ENCODE data around the gene MEGF11. TPM values are rescaled to one million over a fixed set of nuclear protein-coding genes. Genes with fewer than 3 reads are reported as not detected.
"Not testable (repeated sequence)": the region's sequence is repeated elsewhere in the genome, so short reads cannot be mapped to it uniquely, and the experiment has no call there.

The MEGF11 gene
- total RNA-seq, 3 donors from 2014 or later, result not detected

DNA sequence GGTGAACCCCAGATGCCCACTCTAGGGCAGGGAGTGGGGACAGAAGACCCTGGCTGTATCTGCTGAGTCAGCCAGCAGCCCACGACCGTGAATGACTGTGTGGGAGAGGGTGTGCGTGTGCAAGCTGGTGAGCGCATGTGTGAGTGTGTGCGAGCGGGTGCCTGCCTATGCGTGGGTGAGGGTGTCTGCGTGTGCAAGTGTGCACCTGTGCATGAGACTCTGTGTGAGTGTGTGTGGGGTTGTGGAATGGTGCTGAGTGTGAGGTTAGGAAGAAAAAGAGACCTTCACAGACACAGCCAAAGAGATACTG lies 235.1 kb downstream of the MEGF11 start:
- ATAC-seq, result no peak
- H3K36me3 Mint-ChIP-seq (ENCODE audit: insufficient read depth), result no peaks in the 10 kb centered on the region
- H3K4me1 Mint-ChIP-seq (ENCODE audit: low read depth), result no peaks in the 10 kb centered on the region
- H3K27me3 Mint-ChIP-seq (ENCODE audit: low read depth), result peaks cover 16% of the 10 kb centered on the region
- no peak overlapping the region for H3K4me3 Mint-ChIP-seq
- H3K9me3 Mint-ChIP-seq, result peaks cover 4% of the 10 kb centered on the region
- no peak for DNase-seq

DNA sequence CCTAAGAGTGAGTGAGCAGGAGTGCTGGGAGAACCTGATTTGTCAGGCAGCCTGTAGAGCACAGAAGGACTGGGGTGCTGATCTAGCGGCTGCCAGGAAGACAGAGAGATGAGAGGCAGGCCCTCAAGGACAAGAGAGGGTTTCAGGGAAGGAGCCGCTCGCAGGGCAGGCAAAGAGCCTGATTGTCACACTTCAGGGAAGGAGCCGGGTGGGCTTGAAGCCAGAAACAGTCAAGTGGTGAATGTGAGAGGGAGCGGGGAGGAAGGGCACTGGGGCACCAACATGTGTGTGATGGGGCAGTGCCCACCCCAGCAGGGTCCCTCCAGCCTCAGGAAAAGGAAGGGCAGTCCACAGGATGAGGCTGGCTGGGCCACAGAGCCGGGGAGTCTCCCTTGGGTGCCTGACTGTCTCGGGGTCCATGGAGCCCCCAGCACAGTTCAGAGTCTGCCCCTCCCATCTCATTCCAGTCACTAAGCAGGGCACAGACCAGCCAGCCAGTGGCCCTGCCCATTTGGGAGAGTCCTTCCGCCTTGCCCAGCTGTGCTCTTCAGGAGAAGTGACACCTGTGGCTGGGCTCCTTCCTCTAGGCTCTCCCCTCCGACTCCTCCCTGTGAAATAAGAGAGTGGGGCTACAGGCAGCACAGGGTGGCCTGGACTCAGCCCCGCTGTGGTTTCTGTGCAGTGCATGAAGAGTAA lies 235.6 kb downstream of the MEGF11 start:
- DNase-seq (no peak), ATAC-seq (no peak)
- H3K4me3 Mint-ChIP-seq, result no peak overlapping the region
- H3K9me3 Mint-ChIP-seq, result peaks cover 4% of the 10 kb centered on the region
- H3K36me3 Mint-ChIP-seq (ENCODE audit: insufficient read depth), result no peaks in the 10 kb centered on the region
- H3K27me3 Mint-ChIP-seq (ENCODE audit: low read depth), result peaks cover 15% of the 10 kb centered on the region
- H3K4me1 Mint-ChIP-seq (ENCODE audit: low read depth), result no peaks in the 10 kb centered on the region

DNA sequence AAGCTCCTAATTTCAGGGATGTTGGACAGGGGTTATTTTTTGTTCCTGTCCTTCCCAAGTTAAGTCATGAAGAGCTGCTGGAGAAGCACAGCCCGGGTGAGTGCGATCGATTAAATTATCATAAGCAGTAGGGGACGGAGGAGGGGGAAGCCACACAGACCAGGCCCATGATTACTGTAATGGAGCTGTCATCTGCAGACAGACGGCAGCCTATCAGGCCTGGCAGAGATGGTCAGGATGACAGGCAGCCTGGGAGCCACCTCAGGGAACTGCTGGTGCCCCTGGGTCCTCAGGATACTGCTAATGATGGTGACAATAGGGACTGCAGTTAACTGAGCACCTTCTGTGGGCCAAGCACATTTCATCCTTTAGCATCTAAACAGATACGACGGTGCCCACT lies 236.6 kb downstream of the MEGF11 start:
- no peak overlapping the region for H3K4me3 Mint-ChIP-seq
- no peaks in the 10 kb centered on the region for H3K4me1 Mint-ChIP-seq (ENCODE audit: low read depth)
- ATAC-seq, result no peak
- H3K27me3 Mint-ChIP-seq (ENCODE audit: low read depth), result peaks cover 15% of the 10 kb centered on the region
- peaks cover 4% of the 10 kb centered on the region for H3K9me3 Mint-ChIP-seq
- no peak for DNase-seq
- no peaks in the 10 kb centered on the region for H3K36me3 Mint-ChIP-seq (ENCODE audit: insufficient read depth)

DNA sequence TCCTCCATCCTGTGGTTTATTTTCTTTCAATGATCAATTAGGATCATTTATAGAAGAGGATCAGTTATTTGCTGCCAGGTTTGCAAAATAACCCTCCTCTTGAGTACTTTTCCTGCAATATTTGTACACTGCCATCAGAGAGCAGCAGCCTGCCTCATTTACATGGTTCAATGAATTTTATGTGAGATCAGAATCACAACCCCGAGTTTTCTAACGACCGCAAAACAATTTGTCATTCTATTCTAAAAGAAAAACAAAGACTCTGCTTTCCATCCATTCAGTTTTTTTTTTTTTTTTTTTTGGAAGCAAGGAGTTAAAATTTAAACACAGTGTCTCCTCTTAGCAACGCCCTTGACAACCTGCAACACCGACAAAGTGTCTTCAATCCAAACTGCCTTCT lies 237.4 kb downstream of the MEGF11 start:
- Mint-ChIP-seq H3K9me3 (peaks cover 4% of the 10 kb centered on the region), H3K4me3 (no peak overlapping the region), H3K27me3 (ENCODE audit: low read depth) (peaks cover 13% of the 10 kb centered on the region), H3K4me1 (ENCODE audit: low read depth) (no peaks in the 10 kb centered on the region), H3K36me3 (ENCODE audit: insufficient read depth) (no peaks in the 10 kb centered on the region)
- DNase-seq (no peak), ATAC-seq (no peak)

DNA sequence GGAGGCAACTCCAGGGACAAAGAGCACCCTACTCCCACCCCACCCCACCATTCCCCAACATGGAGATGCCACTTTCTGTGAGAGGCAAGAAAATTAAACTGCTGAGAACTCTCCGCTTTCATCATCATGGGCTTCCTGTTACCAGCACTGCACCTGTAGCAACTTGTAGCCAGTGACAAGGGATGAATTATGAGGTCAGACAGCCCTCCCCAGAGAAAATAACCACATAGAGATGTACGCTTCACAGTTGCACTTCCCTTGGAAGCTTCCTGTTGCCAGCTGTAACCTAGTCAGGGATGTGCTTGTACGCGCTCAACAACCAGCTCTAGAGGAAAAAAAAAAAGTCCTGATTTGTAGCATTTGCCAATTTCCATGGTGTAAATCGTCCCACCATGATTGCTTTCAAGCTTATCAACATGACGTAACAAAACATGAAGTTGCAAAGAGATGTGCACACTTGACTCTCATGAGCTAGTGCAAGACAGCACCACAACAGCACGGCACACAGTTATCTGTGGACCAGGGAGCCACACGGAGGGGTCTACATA lies 238.8 kb downstream of the MEGF11 start:
- no peaks in the 10 kb centered on the region for H3K4me1 Mint-ChIP-seq (ENCODE audit: low read depth)
- no peak overlapping the region for H3K4me3 Mint-ChIP-seq
- DNase-seq, result no peak
- no peaks in the 10 kb centered on the region for H3K36me3 Mint-ChIP-seq (ENCODE audit: insufficient read depth)
- peaks cover 4% of the 10 kb centered on the region for H3K9me3 Mint-ChIP-seq
- no peak for ATAC-seq
- peaks cover 19% of the 10 kb centered on the region for H3K27me3 Mint-ChIP-seq (ENCODE audit: low read depth)

DNA sequence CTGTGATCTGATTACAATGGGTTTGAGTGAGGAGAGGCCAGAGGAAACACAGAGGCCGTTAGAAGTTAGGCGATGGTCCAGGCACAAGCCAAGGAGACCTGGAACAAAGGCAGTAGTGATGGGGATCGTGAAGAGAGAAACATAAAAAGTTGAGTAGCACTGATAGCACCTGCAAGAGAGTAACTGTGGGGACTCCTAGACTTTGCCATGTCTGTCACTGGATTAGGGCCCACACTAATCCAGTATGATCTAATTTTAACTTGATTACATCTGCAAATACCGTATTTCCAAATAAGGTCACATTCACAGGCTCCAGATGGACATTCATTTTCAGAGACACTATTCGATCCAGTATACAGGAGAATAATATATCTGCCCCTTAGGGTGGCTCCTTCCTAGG lies 239.5 kb downstream of the MEGF11 start:
- ATAC-seq (no peak), DNase-seq (no peak)
- no peak overlapping the region for H3K4me3 Mint-ChIP-seq
- peaks cover 4% of the 10 kb centered on the region for H3K9me3 Mint-ChIP-seq
- H3K36me3 Mint-ChIP-seq (ENCODE audit: insufficient read depth), result no peaks in the 10 kb centered on the region
- peaks cover 23% of the 10 kb centered on the region for H3K27me3 Mint-ChIP-seq (ENCODE audit: low read depth)
- H3K4me1 Mint-ChIP-seq (ENCODE audit: low read depth), result no peaks in the 10 kb centered on the region

DNA sequence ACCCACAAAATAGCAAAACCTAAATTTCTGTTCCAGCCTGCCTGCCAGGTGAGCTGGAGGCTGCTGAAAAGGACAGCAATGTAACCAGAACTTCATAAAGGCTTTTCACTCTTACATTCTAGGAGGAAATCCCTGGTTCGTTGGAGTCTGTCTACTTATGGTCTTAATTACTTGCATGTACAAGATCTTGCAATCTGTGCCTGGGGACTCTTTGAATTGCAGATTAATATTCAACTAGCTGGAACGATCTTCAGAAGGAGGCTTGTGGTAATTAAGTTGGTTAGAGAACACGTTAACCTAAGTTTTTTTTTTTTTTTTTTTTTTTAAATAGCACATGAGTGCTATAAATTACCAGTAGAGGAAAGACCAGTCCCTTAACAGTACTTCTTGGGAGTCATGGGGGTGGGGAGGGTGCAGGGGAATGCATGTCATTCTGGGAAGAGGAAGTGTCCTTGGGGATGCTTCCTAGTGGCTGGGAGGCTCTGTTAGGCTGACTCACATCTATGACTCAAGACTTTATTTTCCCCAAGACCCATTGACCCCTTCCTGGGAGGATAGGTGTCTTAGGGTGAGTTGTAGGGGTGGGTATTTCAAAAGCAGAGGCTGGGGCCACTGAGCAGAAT lies 244.5 kb downstream of the MEGF11 start:
- Mint-ChIP-seq H3K9me3 (no peaks in the 10 kb centered on the region), H3K4me1 (ENCODE audit: low read depth) (no peaks in the 10 kb centered on the region), H3K36me3 (ENCODE audit: insufficient read depth) (no peaks in the 10 kb centered on the region), H3K27me3 (ENCODE audit: low read depth) (peaks cover 32% of the 10 kb centered on the region), H3K4me3 (no peak overlapping the region)
- ATAC-seq (no peak), DNase-seq (no peak)

DNA sequence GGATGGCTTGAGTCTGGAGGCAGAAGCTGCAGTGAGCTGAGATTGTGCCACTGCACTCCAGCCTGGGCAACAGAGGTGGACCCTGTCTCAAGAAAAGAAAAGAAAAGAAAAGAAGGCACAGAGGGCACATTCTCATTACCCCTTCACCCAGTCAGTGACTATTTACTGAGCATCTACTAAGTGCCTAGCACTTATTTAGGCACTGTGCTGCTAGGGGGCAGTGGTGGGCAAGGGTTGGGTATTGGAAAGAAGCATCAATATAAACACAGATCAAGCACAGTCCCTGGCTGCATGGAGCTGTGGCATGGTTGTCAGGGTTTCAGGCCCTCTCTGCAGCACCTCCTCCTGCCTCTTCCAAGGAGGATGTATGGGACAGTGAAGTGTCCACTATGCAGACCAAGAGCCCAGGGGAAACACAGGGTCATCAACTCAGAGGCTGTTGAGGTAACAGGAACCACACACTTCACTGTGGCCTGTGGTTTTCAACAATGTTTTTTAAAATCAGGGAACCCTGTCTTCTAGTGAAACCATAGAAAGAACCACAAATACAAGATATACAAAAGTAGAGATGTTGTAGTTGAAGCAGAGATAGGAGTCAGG lies 245.8 kb downstream of the MEGF11 start:
- DNase-seq, result no peak
- H3K4me1 Mint-ChIP-seq (ENCODE audit: low read depth), result no peaks in the 10 kb centered on the region

DNA sequence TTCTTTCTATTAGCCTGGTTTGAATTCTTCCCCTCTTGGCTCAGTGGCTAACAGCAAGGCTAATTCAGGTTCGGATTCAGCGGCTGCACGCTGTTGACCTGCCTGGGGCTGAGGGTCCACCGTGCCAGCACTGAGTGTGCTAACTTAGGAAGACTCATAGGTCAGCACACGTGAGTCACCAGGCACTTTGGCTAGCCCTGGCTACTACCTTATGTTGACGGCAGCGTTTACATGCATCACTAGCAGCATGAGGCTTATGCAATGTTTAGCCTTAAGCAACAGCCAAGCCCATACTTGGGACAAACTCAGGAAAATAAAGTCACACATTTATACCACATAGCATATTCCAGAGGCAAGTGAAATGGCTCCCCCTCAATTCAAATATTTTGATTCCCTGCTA lies 246.6 kb downstream of the MEGF11 start:
- peaks cover 43% of the 10 kb centered on the region for H3K27me3 Mint-ChIP-seq (ENCODE audit: low read depth)
- no peaks in the 10 kb centered on the region for H3K4me1 Mint-ChIP-seq (ENCODE audit: low read depth)
- no peak overlapping the region for H3K4me3 Mint-ChIP-seq
- DNase-seq, result no peak
- no peaks in the 10 kb centered on the region for H3K36me3 Mint-ChIP-seq (ENCODE audit: insufficient read depth)
- ATAC-seq, result no peak
- peaks cover 3% of the 10 kb centered on the region for H3K9me3 Mint-ChIP-seq

More for the DNA sequence above, 245.8 kb downstream of the MEGF11 start:
- peaks cover 3% of the 10 kb centered on the region for H3K9me3 Mint-ChIP-seq
- H3K27me3 Mint-ChIP-seq (ENCODE audit: low read depth), result peaks cover 41% of the 10 kb centered on the region
- no peak for ATAC-seq
- H3K4me3 Mint-ChIP-seq, result no peak overlapping the region
- H3K36me3 Mint-ChIP-seq (ENCODE audit: insufficient read depth), result no peaks in the 10 kb centered on the region

DNA sequence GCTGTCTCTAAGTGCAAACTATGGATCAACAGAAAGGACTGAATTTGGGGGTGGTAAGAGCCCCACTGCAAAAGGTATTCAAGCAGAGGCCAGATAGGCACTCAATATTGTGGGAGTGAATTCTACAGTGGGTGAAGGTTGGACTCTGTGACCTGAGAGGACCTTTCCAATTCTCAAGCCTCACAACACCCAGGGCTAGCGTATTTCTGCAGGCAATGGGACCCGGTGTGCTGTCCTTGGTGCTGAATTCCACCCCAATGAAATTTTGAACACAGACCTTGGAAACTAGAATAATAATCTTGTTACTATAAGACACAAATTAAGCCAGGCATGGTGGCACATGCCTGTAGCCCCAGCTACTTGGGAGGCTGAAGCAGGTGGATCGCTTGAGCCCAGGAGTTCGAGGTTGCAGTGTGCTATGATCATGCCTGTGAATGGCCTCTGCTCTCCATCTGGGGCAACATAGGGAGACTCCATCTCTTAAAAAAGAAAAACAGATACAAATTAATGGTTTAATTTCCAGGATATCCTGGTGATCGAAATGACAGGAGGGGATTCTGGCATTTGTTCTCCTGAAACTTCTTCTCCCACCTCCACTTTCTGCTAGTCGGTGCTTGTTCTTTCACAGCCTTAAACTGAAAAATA lies 248.8 kb downstream of the MEGF11 start:
- Mint-ChIP-seq H3K27me3 (ENCODE audit: low read depth) (peaks cover 37% of the 10 kb centered on the region), H3K9me3 (peaks cover 3% of the 10 kb centered on the region), H3K36me3 (ENCODE audit: insufficient read depth) (no peaks in the 10 kb centered on the region), H3K4me3 (no peak overlapping the region), H3K4me1 (ENCODE audit: low read depth) (no peaks in the 10 kb centered on the region)
- DNase-seq (no peak), ATAC-seq (no peak)

DNA sequence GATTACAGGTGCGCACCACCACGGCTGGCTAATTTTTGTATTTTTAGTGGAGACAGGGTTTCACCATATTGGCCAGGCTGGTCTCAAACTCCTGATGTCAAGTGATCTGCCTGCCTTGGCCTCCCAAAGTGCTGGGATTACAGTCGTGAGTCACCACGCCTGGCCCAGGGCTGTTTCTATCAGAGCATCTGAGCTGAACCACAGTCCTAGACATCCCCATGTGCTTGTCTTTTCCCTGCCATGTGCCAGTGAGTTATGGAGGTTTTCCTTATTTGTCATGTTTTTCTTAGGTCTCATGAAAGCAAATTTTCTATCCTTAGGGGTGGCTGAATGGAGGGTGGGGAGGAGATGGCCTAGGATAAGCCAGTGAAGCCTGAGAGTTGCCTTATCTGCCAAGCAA lies 250.4 kb downstream of the MEGF11 start:
- not testable (repeated sequence) for ATAC-seq; DNase-seq; H3K4me1 Mint-ChIP-seq (ENCODE audit: low read depth); H3K4me3 Mint-ChIP-seq; H3K36me3 Mint-ChIP-seq (ENCODE audit: insufficient read depth); H3K9me3 Mint-ChIP-seq
- H3K27me3 Mint-ChIP-seq (ENCODE audit: low read depth), result peaks cover 33% of the 10 kb centered on the region

DNA sequence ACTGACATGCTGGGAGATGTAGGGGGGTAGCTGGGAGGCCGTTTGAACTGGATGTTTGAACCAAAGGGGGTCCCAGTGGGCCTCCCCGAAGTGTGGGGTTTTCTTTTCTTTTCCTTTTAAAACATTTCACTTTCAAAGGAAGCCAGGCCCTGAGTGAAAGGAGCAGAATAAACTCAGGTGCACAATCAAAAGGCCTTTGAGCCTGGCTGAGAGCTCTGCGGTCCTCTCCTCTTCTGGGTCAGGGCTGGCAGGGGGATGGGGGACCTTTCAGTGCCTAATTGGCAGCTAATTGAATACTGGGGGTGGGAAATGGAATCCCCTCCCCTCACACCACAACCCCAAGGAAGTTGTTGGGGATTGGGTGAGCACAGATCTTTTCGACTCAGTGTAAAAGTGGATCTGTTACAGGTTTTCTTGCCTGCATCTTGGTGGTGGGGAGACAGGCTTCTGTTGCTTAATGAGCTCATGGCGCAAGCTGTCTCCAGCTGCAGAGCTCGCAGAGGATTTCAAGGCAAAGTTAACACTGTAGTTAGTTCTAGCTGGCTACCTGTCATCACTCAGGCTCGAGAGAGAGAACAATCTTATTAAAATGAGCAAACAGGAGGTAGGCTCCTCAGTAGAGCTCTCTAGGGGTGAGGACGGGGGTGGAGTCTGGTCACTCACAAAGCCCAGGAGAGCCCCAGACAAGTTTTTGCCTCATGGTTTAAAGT lies 251.7 kb downstream of the MEGF11 start:
- Mint-ChIP-seq H3K36me3 (ENCODE audit: insufficient read depth) (no peaks in the 10 kb centered on the region), H3K4me1 (ENCODE audit: low read depth) (no peaks in the 10 kb centered on the region), H3K27me3 (ENCODE audit: low read depth) (peaks cover 29% of the 10 kb centered on the region), H3K4me3 (no peak overlapping the region), H3K9me3 (peaks cover 3% of the 10 kb centered on the region)
- DNase-seq (no peak), ATAC-seq (no peak)

DNA sequence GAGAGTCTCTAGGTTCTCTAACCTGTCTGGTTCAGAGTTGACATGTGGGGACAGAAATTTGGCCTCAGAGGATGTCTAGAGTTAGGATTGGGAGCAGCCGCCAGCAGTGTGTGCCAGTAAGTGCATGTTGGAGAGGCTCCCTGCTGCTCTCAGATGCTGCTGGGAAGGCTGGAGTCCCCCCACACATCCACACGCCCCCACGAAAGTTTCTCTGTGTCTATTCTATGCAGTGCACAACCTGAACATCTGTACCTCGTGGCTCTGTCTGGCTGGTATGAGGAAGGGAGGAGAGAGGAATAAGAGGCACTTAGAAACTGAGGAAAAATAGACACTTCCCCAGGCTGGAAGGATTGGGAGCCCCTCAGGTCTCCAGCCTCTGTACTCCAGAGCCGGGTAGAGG lies 252.5 kb downstream of the MEGF11 start:
- no peaks in the 10 kb centered on the region for H3K4me1 Mint-ChIP-seq (ENCODE audit: low read depth)
- DNase-seq (no peak), ATAC-seq (no peak)
- H3K36me3 Mint-ChIP-seq (ENCODE audit: insufficient read depth), result no peaks in the 10 kb centered on the region
- H3K4me3 Mint-ChIP-seq, result no peak overlapping the region
- peaks cover 27% of the 10 kb centered on the region for H3K27me3 Mint-ChIP-seq (ENCODE audit: low read depth)
- H3K9me3 Mint-ChIP-seq, result peaks cover 3% of the 10 kb centered on the region

DNA sequence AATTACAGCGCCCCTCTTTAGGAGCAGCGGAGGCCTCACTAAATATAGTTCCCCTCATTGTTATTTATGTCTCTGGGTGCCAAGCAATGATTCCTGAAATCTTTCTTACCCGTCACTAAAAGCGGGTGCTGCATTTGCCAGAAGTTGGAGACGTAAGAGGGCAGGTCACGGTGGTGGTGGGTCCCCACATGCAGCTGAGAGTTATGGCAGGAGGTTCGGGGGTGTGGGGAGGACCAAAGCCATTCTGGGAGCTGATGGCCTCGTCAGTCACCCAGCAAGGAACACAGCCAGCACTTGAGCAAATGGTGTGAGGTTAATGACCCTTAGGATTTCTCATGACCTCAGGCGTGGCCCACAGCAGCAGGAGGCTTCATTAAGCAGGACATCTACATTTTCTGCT lies 255.1 kb downstream of the MEGF11 start:
- peaks cover 24% of the 10 kb centered on the region for H3K27me3 Mint-ChIP-seq (ENCODE audit: low read depth)
- H3K4me1 Mint-ChIP-seq (ENCODE audit: low read depth), result no peaks in the 10 kb centered on the region
- ATAC-seq (no peak), DNase-seq (no peak)
- no peaks in the 10 kb centered on the region for H3K9me3 Mint-ChIP-seq
- no peak overlapping the region for H3K4me3 Mint-ChIP-seq
- H3K36me3 Mint-ChIP-seq (ENCODE audit: insufficient read depth), result no peaks in the 10 kb centered on the region
